Mesothelial cell of epicardium (in vitro differentiated cells): ENCODE measurements around the gene SRGN. TPM values are rescaled to one million over a fixed set of nuclear protein-coding genes. Genes with fewer than 3 reads are reported as not detected.

Source experiments
- DNase-seq, 2 experiments: peaks; one replicate each; pipeline ENCODE4 v3.0.0; 2021; ENCODE audit warnings: low spot score in 2 of 2; ENCODE audit not compliant: unreplicated experiment in 2 of 2
- H3K27ac Mint-ChIP-seq: 2 replicates; pipeline ENCODE4 v1.8.0; 2021; ENCODE audit warnings: mixed read lengths
- H3K27me3 Mint-ChIP-seq: 2 replicates; pipeline ENCODE4 v1.8.0; 2021; ENCODE audit warnings: low read depth, mixed read lengths
- H3K36me3 Mint-ChIP-seq: 2 replicates; pipeline ENCODE4 v1.8.0; 2021; ENCODE audit warnings: mixed read lengths
- H3K4me1 Mint-ChIP-seq: 2 replicates; pipeline ENCODE4 v1.8.0; 2021; ENCODE audit warnings: mixed read lengths
- H3K4me3 Mint-ChIP-seq: 2 replicates; pipeline ENCODE4 v1.8.0; 2021; ENCODE audit warnings: mild to moderate bottlenecking, moderate library complexity, mixed read lengths
- H3K9me3 Mint-ChIP-seq: 2 replicates; pipeline ENCODE4 v1.8.0; 2021; ENCODE audit warnings: mixed read lengths
- total RNA-seq: library from RNA; stranded (reverse); gene quantifications from 3 replicates; pipeline ENCODE4 v1.2.1, GENCODE V29; 2021
- TF ChIP-seq, protein P1 (sequence below): fragments of 200-600 bp; sonication (generic); IDR thresholded peaks from one replicate; pipeline ENCODE4 v1.5.0; 2021; ENCODE audit warnings: antibody characterized with exemption; ENCODE audit not compliant: unreplicated experiment

Gene SRGN
- total RNA-seq, 1 donor from 2014 or later: not detected

DNA sequence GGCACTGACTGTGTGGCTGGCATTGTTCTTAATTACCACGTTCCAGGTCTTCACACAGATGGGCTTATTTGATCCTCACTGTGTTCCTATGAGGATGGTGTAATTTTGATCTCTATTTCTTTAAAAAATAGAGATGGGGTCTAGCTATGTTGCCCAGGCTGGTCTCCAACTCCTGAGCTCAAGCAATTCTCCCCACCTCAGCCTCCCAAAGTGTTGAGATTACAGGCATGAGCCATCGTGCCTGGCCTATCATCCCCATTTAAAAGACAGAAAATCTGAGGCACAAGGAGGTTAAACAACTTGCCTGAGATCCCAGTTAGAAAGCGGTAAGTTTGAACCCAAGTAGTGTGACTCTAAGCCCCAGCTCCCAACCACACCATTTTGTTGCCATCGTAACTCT lies 17.0 kb upstream of the SRGN start:
- no peaks in the 10 kb centered on the region for H3K9me3 Mint-ChIP-seq
- H3K27ac Mint-ChIP-seq: no peak overlapping the region
- no peaks in the 10 kb centered on the region for H3K36me3 Mint-ChIP-seq
- TF ChIP-seq, protein P1, sequence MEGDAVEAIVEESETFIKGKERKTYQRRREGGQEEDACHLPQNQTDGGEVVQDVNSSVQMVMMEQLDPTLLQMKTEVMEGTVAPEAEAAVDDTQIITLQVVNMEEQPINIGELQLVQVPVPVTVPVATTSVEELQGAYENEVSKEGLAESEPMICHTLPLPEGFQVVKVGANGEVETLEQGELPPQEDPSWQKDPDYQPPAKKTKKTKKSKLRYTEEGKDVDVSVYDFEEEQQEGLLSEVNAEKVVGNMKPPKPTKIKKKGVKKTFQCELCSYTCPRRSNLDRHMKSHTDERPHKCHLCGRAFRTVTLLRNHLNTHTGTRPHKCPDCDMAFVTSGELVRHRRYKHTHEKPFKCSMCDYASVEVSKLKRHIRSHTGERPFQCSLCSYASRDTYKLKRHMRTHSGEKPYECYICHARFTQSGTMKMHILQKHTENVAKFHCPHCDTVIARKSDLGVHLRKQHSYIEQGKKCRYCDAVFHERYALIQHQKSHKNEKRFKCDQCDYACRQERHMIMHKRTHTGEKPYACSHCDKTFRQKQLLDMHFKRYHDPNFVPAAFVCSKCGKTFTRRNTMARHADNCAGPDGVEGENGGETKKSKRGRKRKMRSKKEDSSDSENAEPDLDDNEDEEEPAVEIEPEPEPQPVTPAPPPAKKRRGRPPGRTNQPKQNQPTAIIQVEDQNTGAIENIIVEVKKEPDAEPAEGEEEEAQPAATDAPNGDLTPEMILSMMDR: no peak
- DNase-seq: no peak
- H3K4me3 Mint-ChIP-seq: no peak overlapping the region
- H3K27me3 Mint-ChIP-seq: no peaks in the 10 kb centered on the region
- H3K4me1 Mint-ChIP-seq: peaks cover 3% of the 10 kb centered on the region

GRCh38 chr10:69071610-69072009 lies 16.3 kb upstream of the SRGN start:
- Mint-ChIP-seq H3K9me3 (no peaks in the 10 kb centered on the region), H3K4me1 (peaks cover 3% of the 10 kb centered on the region), H3K27ac (no peak overlapping the region), H3K36me3 (no peaks in the 10 kb centered on the region), H3K27me3 (no peaks in the 10 kb centered on the region), H3K4me3 (no peak overlapping the region)
- DNase-seq: no peak
- TF ChIP-seq, protein P1: no peak

DNA sequence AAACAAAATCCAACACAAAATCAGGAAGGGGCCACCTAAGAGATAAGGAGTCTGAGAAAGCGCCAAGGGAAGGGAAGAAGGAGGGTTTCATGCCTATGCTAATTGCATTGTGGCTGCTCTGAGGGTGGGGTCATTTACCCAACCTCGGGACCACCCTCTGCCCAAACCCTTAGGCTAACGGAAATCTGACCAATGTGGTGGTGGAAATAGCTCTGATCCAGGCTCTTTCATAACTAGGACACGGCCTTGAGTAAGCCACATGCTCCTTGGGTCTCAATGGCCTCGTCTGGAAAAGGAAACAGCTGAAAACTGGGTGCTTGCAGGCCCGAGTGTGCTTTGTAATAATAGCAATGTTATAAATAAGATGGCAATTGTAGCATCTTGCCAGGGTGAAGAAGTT lies 14.9 kb upstream of the SRGN start:
- peaks cover 3% of the 10 kb centered on the region for H3K4me1 Mint-ChIP-seq
- H3K9me3 Mint-ChIP-seq: no peaks in the 10 kb centered on the region
- TF ChIP-seq, protein P1: no peak
- no peaks in the 10 kb centered on the region for H3K36me3 Mint-ChIP-seq
- DNase-seq: no peak
- no peak overlapping the region for H3K27ac Mint-ChIP-seq
- H3K4me3 Mint-ChIP-seq: no peak overlapping the region
- no peaks in the 10 kb centered on the region for H3K27me3 Mint-ChIP-seq

DNA sequence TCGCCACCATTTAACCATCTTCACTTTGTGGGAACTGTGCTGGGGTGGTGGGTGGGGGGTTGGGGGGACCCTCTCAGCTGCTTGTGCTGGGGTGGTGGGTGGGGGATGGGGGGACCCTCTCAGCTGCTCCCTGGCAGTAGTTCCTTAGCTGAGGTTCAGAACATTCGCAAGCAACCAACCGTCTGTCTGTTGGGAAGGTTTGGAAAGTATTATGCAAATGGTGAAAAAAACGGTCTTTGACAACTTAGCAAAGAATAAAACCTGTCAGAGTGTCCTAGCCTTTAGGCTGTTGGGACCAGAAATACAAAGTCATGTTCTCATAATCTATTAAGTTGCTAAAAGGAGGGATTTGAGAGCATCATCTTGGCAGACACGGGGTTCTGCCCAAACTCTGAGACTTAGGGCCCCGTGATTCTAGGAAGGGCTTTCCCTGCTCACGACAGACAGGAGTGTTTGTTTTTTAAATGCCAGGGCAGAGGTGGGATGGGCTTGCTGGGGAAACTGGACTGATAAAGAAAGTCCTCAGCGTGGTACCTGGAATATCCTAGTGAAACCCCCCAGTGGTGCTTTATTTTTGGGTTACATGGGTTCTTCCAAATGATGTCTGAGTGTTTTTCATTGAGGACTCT lies 14.1 kb upstream of the SRGN start:
- DNase-seq: no peak
- Mint-ChIP-seq H3K4me1 (peaks cover 3% of the 10 kb centered on the region), H3K27me3 (no peaks in the 10 kb centered on the region), H3K4me3 (no peak overlapping the region), H3K36me3 (no peaks in the 10 kb centered on the region), H3K9me3 (no peaks in the 10 kb centered on the region), H3K27ac (no peak overlapping the region)
- TF ChIP-seq, protein P1: no peak

- Mint-ChIP-seq H3K36me3 (no peaks in the 10 kb centered on the region), H3K27me3 (no peaks in the 10 kb centered on the region), H3K27ac (no peak overlapping the region), H3K4me3 (no peak overlapping the region), H3K4me1 (peaks cover 3% of the 10 kb centered on the region), H3K9me3 (no peaks in the 10 kb centered on the region)
- TF ChIP-seq, protein P1: no peak
- no peak for DNase-seq
Observed at GRCh38 chr10:69074532-69074931, 13.4 kb upstream of the SRGN start.

DNA sequence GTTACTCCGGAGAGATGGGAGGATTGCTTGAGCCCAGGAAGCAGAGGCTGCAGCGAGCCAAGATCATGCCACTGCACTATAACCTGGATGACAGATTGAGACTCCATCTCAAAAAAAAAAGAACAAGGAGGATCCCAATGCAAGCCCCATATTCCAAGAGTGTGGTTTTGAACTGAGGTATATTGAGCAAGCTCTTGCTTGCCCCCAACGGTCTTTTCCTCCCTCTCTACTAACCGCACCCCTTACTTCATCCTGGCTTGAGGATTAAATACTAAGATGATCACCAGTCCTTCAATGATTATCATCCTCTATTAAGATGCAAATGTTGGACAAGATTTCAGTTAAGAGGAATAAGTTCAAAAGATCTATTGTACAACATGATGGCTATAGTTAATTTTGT lies 12.5 kb upstream of the SRGN start:
- Mint-ChIP-seq H3K27ac (no peak overlapping the region), H3K4me1 (peaks cover 3% of the 10 kb centered on the region), H3K4me3 (no peak overlapping the region), H3K36me3 (no peaks in the 10 kb centered on the region), H3K27me3 (peaks cover 3% of the 10 kb centered on the region), H3K9me3 (no peaks in the 10 kb centered on the region)
- no peak for DNase-seq
- TF ChIP-seq, protein P1: no peak
